HCT116 (cell line): ENCODE data around the gene CEP120. TPM values are rescaled to one million over a fixed set of nuclear protein-coding genes. Genes with fewer than 3 reads are reported as not detected.

ENCODE experiments used
- ATAC-seq: fragments of 200-7000 bp; cut with Tn5 transposase; 2 replicates; pipeline ENCODE4 v1.9.1; 2020; ENCODE audit warnings: mild to moderate bottlenecking, moderate library complexity
- BruUV-seq: library from RNA; stranded (reverse); fragments of 400-500 nt; replicated peaks from 2 replicates; lab custom pipeline; 2021; lab: Mats Ljungman, UMichigan
- CTCF ChIA-PET: fragments of 300-600 bp; sonication (Branson Sonifier 250); formaldehyde crosslinking; loops from one replicate; lab custom pipeline; 2021; ENCODE audit warnings: antibody characterized with exemption; lab: Charles Lee
- POLR2A ChIA-PET: fragments of 300-600, 350-600 bp; sonication (Branson Sonifier 250); formaldehyde crosslinking; loops from one replicate; lab custom pipeline; 2021; ENCODE audit warnings: antibody characterized with exemption; lab: Charles Lee
- RAD21 ChIA-PET, 2 experiments: fragments of 300-600 bp; sonication (Branson Sonifier 250); formaldehyde crosslinking; loops; one replicate each; lab custom pipeline; 2023; ENCODE audit warnings: low total read pairs in 2 of 2; ENCODE audit not compliant: uncharacterized antibody in 2 of 2, unreplicated experiment in 2 of 2, low non-redundant PET in 1 of 2; lab: Charles Lee
- DNase-seq: peaks from one replicate; pipeline ENCODE4 v3.0.0-alpha.2; 2010; ENCODE audit warnings: low read depth, low spot score
- H2AFZ ChIP-seq: fragments of 200-600 bp; shearing (Covaris generic), sonication (generic); 2 replicates; pipeline ENCODE4 v1.6.1; 2017; ENCODE audit warnings: low read depth, mixed run types, mixed read lengths, antibody characterized with exemption, low read length; ENCODE audit not compliant: poor library complexity, severe bottlenecking
- H3K27ac ChIP-seq: 2 replicates; pipeline ENCODE4 v1.5.1; 2012; ENCODE audit warnings: low read depth, low read length
- H3K27me3 ChIP-seq: fragments of 200-600 bp; sonication (generic); 2 replicates; pipeline ENCODE4 v1.6.1; 2016; ENCODE audit warnings: mixed run types, low read length, mixed read lengths; ENCODE audit not compliant: insufficient read depth
- H3K36me3 ChIP-seq, 2 experiments: fragments of 200-500 bp in 1 of 2; fragments of 200-600 bp in 1 of 2; sonication (Bioruptor generic) in 1 of 2; sonication (generic) in 1 of 2; 2 replicates each; pipeline versions ENCODE4 v1.5.1 to v1.6.1; 2014 to 2016; ENCODE audit warnings: low read length in 2 of 2, inconsistent platforms in 1 of 2, mixed read lengths in 1 of 2, mixed run types in 1 of 2; ENCODE audit not compliant: insufficient read depth in 2 of 2, control insufficient read depth in 1 of 2
- H3K4me1 ChIP-seq, 2 experiments: fragments of 200-600 bp in 1 of 2; sonication (generic) in 1 of 2; 2 replicates each; pipeline versions ENCODE4 v1.5.1 to v1.6.1; 2012 to 2017; ENCODE audit warnings: low read length in 2 of 2, inconsistent platforms in 1 of 2, mild to moderate bottlenecking in 1 of 2, mixed read lengths in 1 of 2, mixed run types in 1 of 2, moderate library complexity in 1 of 2; ENCODE audit not compliant: insufficient read depth in 2 of 2, control insufficient read depth in 1 of 2
- H3K4me2 ChIP-seq: fragments of 200-600 bp; sonication (generic); 2 replicates; pipeline ENCODE4 v1.6.1; 2017; ENCODE audit warnings: mixed run types, low read length, mixed read lengths
- H3K4me3 ChIP-seq, 2 experiments: fragments of 200-600 bp in 1 of 2; sonication (generic) in 1 of 2; replicated peaks in 1 of 2; 2 replicates each; pipeline ENCODE4 v1.5.1; 2011 to 2016; ENCODE audit warnings: low read length in 2 of 2, control low read depth in 1 of 2, low read depth in 1 of 2, mild to moderate bottlenecking in 1 of 2, mixed read lengths in 1 of 2, mixed run types in 1 of 2
- H3K79me2 ChIP-seq: fragments of 200-600 bp; sonication (generic); 2 replicates; pipeline ENCODE4 v1.6.1; 2017; ENCODE audit warnings: mild to moderate bottlenecking, mixed run types, low read length, moderate library complexity, mixed read lengths; ENCODE audit not compliant: insufficient read depth
- H3K9ac ChIP-seq: fragments of 200-600 bp; sonication (generic); 2 replicates; pipeline ENCODE4 v1.6.1; 2016; ENCODE audit warnings: low read length, mixed read lengths
- H3K9me2 ChIP-seq: fragments of 200-600 bp; sonication (generic), shearing (Covaris generic); 2 replicates; pipeline ENCODE4 v1.6.1; 2017; ENCODE audit warnings: mixed run types, mild to moderate bottlenecking, moderate library complexity; ENCODE audit not compliant: insufficient read depth
- H3K9me3 ChIP-seq, 2 experiments: fragments of 200-500 bp in 1 of 2; fragments of 200-600 bp in 1 of 2; sonication (Bioruptor generic) in 1 of 2; sonication (generic) in 1 of 2; 2 replicates each; pipeline ENCODE4 v1.6.1; 2014 to 2017; ENCODE audit warnings: low read length in 2 of 2, mixed read lengths in 2 of 2, inconsistent platforms in 1 of 2, low read depth in 1 of 2, mild to moderate bottlenecking in 1 of 2, mixed run types in 1 of 2, moderate library complexity in 1 of 2; ENCODE audit not compliant: control insufficient read depth in 1 of 2, insufficient read depth in 1 of 2
- H4K20me1 ChIP-seq: fragments of 200-600 bp; sonication (generic), shearing (Covaris generic); 2 replicates; pipeline ENCODE4 v1.6.1; 2017; ENCODE audit warnings: mixed run types, mild to moderate bottlenecking, moderate library complexity; ENCODE audit not compliant: insufficient read depth
- CBX3 ChIP-seq: IDR thresholded peaks from 2 replicates; pipeline ENCODE4 v1.6.1; 2012; ENCODE audit warnings: low read depth
- CEBPB ChIP-seq: IDR thresholded peaks from 2 replicates; pipeline ENCODE4 v1.6.1; 2012; ENCODE audit warnings: low read depth
- CTCF ChIP-seq, 3 experiments: fragments of 200-600 bp in 1 of 3; sonication (generic) in 1 of 3; IDR thresholded peaks in 2 of 3; conservative IDR thresholded peaks in 1 of 3; 2 replicates each; pipeline ENCODE4 v1.5.1; 2012 to 2017; ENCODE audit warnings: low read depth in 2 of 3, low read length in 2 of 3, antibody characterized with exemption in 1 of 3, borderline replicate concordance in 1 of 3, control low read depth in 1 of 3, mild to moderate bottlenecking in 1 of 3, mixed read lengths in 1 of 3, mixed run types in 1 of 3, moderate library complexity in 1 of 3; ENCODE audit not compliant: insufficient read depth in 1 of 3
- EGR1 ChIP-seq: IDR thresholded peaks from 2 replicates; pipeline ENCODE4 v1.6.1; 2012; ENCODE audit warnings: low read depth
- EZH2 ChIP-seq: fragments of 200-600 bp; sonication (generic); IDR thresholded peaks from 2 replicates; pipeline ENCODE4 v1.6.1; 2017; ENCODE audit warnings: antibody characterized with exemption, mixed run types
- EZH2phosphoT487 ChIP-seq: fragments of 200-600 bp; IDR thresholded peaks from 2 replicates; pipeline ENCODE4 v1.6.1; 2018; ENCODE audit warnings: antibody characterized with exemption, borderline replicate concordance
- JUND ChIP-seq: IDR thresholded peaks from 2 replicates; pipeline ENCODE4 v1.6.1; 2012
- RAD21 ChIP-seq: IDR thresholded peaks from 2 replicates; pipeline ENCODE4 v1.6.1; 2012; ENCODE audit warnings: low read depth, mild to moderate bottlenecking
- SIN3A ChIP-seq: IDR thresholded peaks from 2 replicates; pipeline ENCODE4 v1.6.1; 2012; ENCODE audit warnings: low read depth
- SP1 ChIP-seq: IDR thresholded peaks from 2 replicates; pipeline ENCODE4 v1.6.1; 2012; ENCODE audit warnings: low read depth
- SRF ChIP-seq: IDR thresholded peaks from 2 replicates; pipeline ENCODE4 v1.6.1; 2012; ENCODE audit warnings: low read depth
- TCF7L2 ChIP-seq: IDR thresholded peaks from 2 replicates; pipeline ENCODE4 v1.7.0; 2011; ENCODE audit warnings: borderline replicate concordance, inconsistent platforms; ENCODE audit not compliant: insufficient read depth, insufficient read length; ENCODE audit errors: extremely low read depth
- YY1 ChIP-seq: IDR thresholded peaks from 2 replicates; pipeline ENCODE4 v1.6.1; 2011; ENCODE audit warnings: low read length, low read depth, moderate library complexity, mild to moderate bottlenecking; ENCODE audit not compliant: insufficient replicate concordance; ENCODE audit errors: extremely low read depth
- ZFX ChIP-seq: fragments of 450-650 bp; IDR thresholded peaks from 2 replicates; pipeline ENCODE4 v1.6.1; 2017
- ZNF274 ChIP-seq: fragments of 200-500 bp; sonication (Bioruptor generic); IDR thresholded peaks from 2 replicates; pipeline ENCODE4 v1.6.1; 2014; ENCODE audit warnings: mild to moderate bottlenecking, low read depth, low read length, inconsistent platforms
- intact Hi-C: fragments of 100-400 bp; cut with micrococcal nuclease; formaldehyde crosslinking; loops from 2 replicates; pipeline ENCODE4 v1.10.0; 2022
- total RNA-seq: library from RNA; stranded (reverse); gene quantifications from one replicate; pipeline ENCODE4 v1.2.1, GENCODE V29; 2021; ENCODE audit not compliant: unreplicated experiment

The CEP120 gene
- total RNA-seq, 1 experiment from 2014 or later, result 30.2 TPM

GRCh38 chr5:123371575-123372179 is 51.5 kb downstream of the CEP120 start:
- no peak overlapping the region for H3K4me3 ChIP-seq
- no TSS peak for BruUV-seq
- no peaks in the 10 kb centered on the region for H3K4me1 ChIP-seq
- H3K9me2 ChIP-seq, result no peaks in the 10 kb centered on the region
- CTCF ChIA-PET, result interaction anchor here (0.7 to 2.9 kb wide), 3 partner anchors 10 to 856 kb away, joined by 4 to 11 read pairs (median 9); no protein-coding TSS in a partner anchor
- no peaks in the 10 kb centered on the region for H3K27me3 ChIP-seq
- ATAC-seq (peak; percentile 70), DNase-seq (no peak)
- intact Hi-C loops, result no loop called here
- POLR2A ChIA-PET, result no interaction called here
- peaks cover 12 to 15% of the 10 kb centered on the region in 2 experiments for H3K36me3 ChIP-seq
- no peak overlapping the region for H3K4me2 ChIP-seq
- no peaks in the 10 kb centered on the region for H3K9me3 ChIP-seq
- no peak overlapping the region for H3K27ac ChIP-seq
- no peaks in the 10 kb centered on the region for H4K20me1 ChIP-seq
- no peak overlapping the region for H2AFZ ChIP-seq
- RAD21 ChIA-PET, result no interaction called here
- H3K9ac ChIP-seq, result no peak overlapping the region
- H3K79me2 ChIP-seq, result no peaks in the 10 kb centered on the region
- no peak for TF ChIP-seq ZFX
- no peak for TF ChIP-seq EZH2phosphoT487
- no peak for TF ChIP-seq JUND
- TF ChIP-seq SRF, result no peak
- TF ChIP-seq CEBPB, result no peak
- no peak for TF ChIP-seq EGR1
- TF ChIP-seq SIN3A, result no peak
- TF ChIP-seq SP1, result no peak
- TF ChIP-seq CBX3, result no peak
- no peak for TF ChIP-seq ZNF274
- TF ChIP-seq RAD21, result peak; percentile 31; the same call in 1 of the 2 replicates
- TF ChIP-seq TCF7L2, result no peak
- peak in 2 of 3 experiments; percentile 55 to 67; a peak in 4 of 6 replicates for TF ChIP-seq CTCF (IDR thresholded peaks at IDR 0.05 in 2 of 3, conservative IDR thresholded peaks at IDR 0.05 in 1 of 3; ENCODE audit: borderline replicate concordance in 1 of 3, insufficient read depth in 1 of 3, low read depth in 2 of 3, low read length in 2 of 3)
- TF ChIP-seq EZH2, result no peak
- TF ChIP-seq YY1, result no peak
- TF ChIP-seq, all 23 proteins: peak for 2
